ENCODE measurements around the gene CASTOR1. TPM values are rescaled to one million over a fixed set of nuclear protein-coding genes. Genes with fewer than 3 reads are reported as not detected.

Gene CASTOR1
- total and polyA plus RNA-seq, 2 experiments from 2014 or later: 19.0 to 22.2 TPM

- no peak for DNase-seq (ENCODE audit: low read depth in 1 of 2, low spot score in 1 of 2)
- TF ChIP-seq CTCF (IDR thresholded peaks at IDR 0.05; ENCODE audit: low read depth, low read length): no peak
- Histone ChIP-seq H3K36me3 (no peaks in the 10 kb centered on the region), H3K27ac (no peak overlapping the region), H3K4me3 (no peak overlapping the region), H3K4me1 (ENCODE audit: low read depth) (peaks cover 4% of the 10 kb centered on the region), H3K9me3 (ENCODE audit: low read depth) (no peaks in the 10 kb centered on the region), H3K27me3 (no peaks in the 10 kb centered on the region)
Measured at GRCh38 chr22:30317778-30318177, 28.5 kb upstream of the CASTOR1 start.

- no peak for DNase-seq (ENCODE audit: low read depth in 1 of 2, low spot score in 1 of 2)
Measured at GRCh38 chr22:30315962-30316576, 26.8 kb upstream of the CASTOR1 start.

GRCh38 chr22:30314915-30315314, 25.6 kb upstream of the CASTOR1 start:
- Histone ChIP-seq H3K4me3 (no peak overlapping the region), H3K36me3 (no peaks in the 10 kb centered on the region), H3K27ac (no peak overlapping the region), H3K4me1 (ENCODE audit: low read depth) (peaks cover 11% of the 10 kb centered on the region), H3K9me3 (ENCODE audit: low read depth) (no peaks in the 10 kb centered on the region), H3K27me3 (no peaks in the 10 kb centered on the region)
- DNase-seq (ENCODE audit: low read depth in 1 of 2, low spot score in 1 of 2): no peak
- no peak for TF ChIP-seq CTCF (IDR thresholded peaks at IDR 0.05; ENCODE audit: low read depth, low read length)

More at GRCh38 chr22:30315962-30316576, 26.8 kb upstream of the CASTOR1 start:
- Histone ChIP-seq H3K4me3 (no peak overlapping the region), H3K27me3 (no peaks in the 10 kb centered on the region), H3K36me3 (no peaks in the 10 kb centered on the region), H3K4me1 (ENCODE audit: low read depth) (peaks cover 11% of the 10 kb centered on the region), H3K27ac (no peak overlapping the region), H3K9me3 (ENCODE audit: low read depth) (no peaks in the 10 kb centered on the region)
- TF ChIP-seq CTCF (IDR thresholded peaks at IDR 0.05; ENCODE audit: low read depth, low read length): no peak

GRCh38 chr22:30313527-30314363, 24.4 kb upstream of the CASTOR1 start:
- H3K27me3 ChIP-seq: no peaks in the 10 kb centered on the region
- H3K4me1 ChIP-seq (ENCODE audit: low read depth): peaks cover 10% of the 10 kb centered on the region
- no peaks in the 10 kb centered on the region for H3K9me3 ChIP-seq (ENCODE audit: low read depth)
- H3K27ac ChIP-seq: no peak overlapping the region
- DNase-seq (ENCODE audit: low read depth in 1 of 2, low spot score in 1 of 2): no peak
- no peak overlapping the region for H3K4me3 ChIP-seq
- no peak for TF ChIP-seq CTCF (IDR thresholded peaks at IDR 0.05; ENCODE audit: low read depth, low read length)
- no peaks in the 10 kb centered on the region for H3K36me3 ChIP-seq

- TF ChIP-seq CTCF (IDR thresholded peaks at IDR 0.05; ENCODE audit: low read depth, low read length): no peak
- DNase-seq (ENCODE audit: low read depth in 1 of 2, low spot score in 1 of 2): no peak
- Histone ChIP-seq H3K4me3 (no peak overlapping the region), H3K27me3 (no peaks in the 10 kb centered on the region), H3K27ac (no peak overlapping the region), H3K4me1 (ENCODE audit: low read depth) (peaks cover 7% of the 10 kb centered on the region), H3K9me3 (ENCODE audit: low read depth) (no peaks in the 10 kb centered on the region), H3K36me3 (no peaks in the 10 kb centered on the region)
Measured at GRCh38 chr22:30312053-30312452, 22.7 kb upstream of the CASTOR1 start.

All from cardiac muscle cell (in vitro differentiated cells and primary cell).